HUES64 (cell line): ENCODE data around the gene KLHDC7A.

Experiments used
- H3K27ac ChIP-seq: 2 replicates; pipeline ENCODE4 v1.7.0; 2013; ENCODE audit warnings: low read depth, low read length, inconsistent platforms
- H3K27me3 ChIP-seq: 2 replicates; pipeline ENCODE4 v1.6.1; 2013; ENCODE audit warnings: mild to moderate bottlenecking, low read length; ENCODE audit not compliant: insufficient read depth
- H3K36me3 ChIP-seq: 2 replicates; pipeline ENCODE4 v1.6.1; 2013; ENCODE audit warnings: mild to moderate bottlenecking, low read length; ENCODE audit not compliant: insufficient read depth
- H3K4me1 ChIP-seq: 2 replicates; pipeline ENCODE4 v1.6.1; 2013; ENCODE audit warnings: mild to moderate bottlenecking, low read length, moderate library complexity; ENCODE audit not compliant: insufficient read depth
- H3K4me3 ChIP-seq: 2 replicates; pipeline ENCODE4 v1.5.1; 2013; ENCODE audit warnings: mild to moderate bottlenecking, low read length, moderate library complexity
- H3K9ac ChIP-seq: 2 replicates; pipeline ENCODE4 v1.6.1; 2013; ENCODE audit warnings: mild to moderate bottlenecking, low read depth, low read length
- H3K9me3 ChIP-seq: 2 replicates; pipeline ENCODE4 v1.6.1; 2013; ENCODE audit warnings: low read depth, low read length; ENCODE audit not compliant: insufficient read depth
- whole genome bisulfite sequencing: fragments of 150-250, 120-280 bp; methylation state at CpG from one replicate; pipeline ENCODE4 v1.1.7; 2013; ENCODE audit warnings: missing lambda C conversion rate; 5-methylcytosine and 5-hydroxymethylcytosine counted together

The KLHDC7A gene

GRCh38 chr1:18511149-18511873 lies 30.6 kb downstream of the KLHDC7A start:
- H3K36me3 ChIP-seq: no peaks in the 10 kb centered on the region
- WGBS: 96% methylated on average over 5 of the region's 5 CpGs
- H3K4me1 ChIP-seq: 0 out of 2 replicates have a peak, but pooled peaks cover 2% of the 10 kb centered on the region
- H3K4me3 ChIP-seq: no peak overlapping the region
- no peak overlapping the region for H3K9ac ChIP-seq
- H3K27ac ChIP-seq: no peak overlapping the region
- no peaks in the 10 kb centered on the region for H3K27me3 ChIP-seq
- peaks cover 13% of the 10 kb centered on the region for H3K9me3 ChIP-seq

GRCh38 chr1:18511874-18512150 lies 31.1 kb downstream of the KLHDC7A start:
- 88% methylated on average over 5 of the region's 5 CpGs for WGBS
- Histone ChIP-seq H3K27ac (no peak overlapping the region), H3K4me1 (0 out of 2 replicates have a peak, but pooled peaks cover 2% of the 10 kb centered on the region), H3K36me3 (no peaks in the 10 kb centered on the region), H3K9ac (no peak overlapping the region), H3K4me3 (no peak overlapping the region), H3K27me3 (no peaks in the 10 kb centered on the region), H3K9me3 (peaks cover 18% of the 10 kb centered on the region)

- WGBS: 79% methylated on average over 9 of the region's 9 CpGs
- Histone ChIP-seq H3K9me3 (peaks cover 25% of the 10 kb centered on the region), H3K4me1 (0 out of 2 replicates have a peak, but pooled peaks cover 2% of the 10 kb centered on the region), H3K36me3 (no peaks in the 10 kb centered on the region), H3K9ac (no peak overlapping the region), H3K27ac (no peak overlapping the region), H3K4me3 (no peak overlapping the region), H3K27me3 (no peaks in the 10 kb centered on the region)
Measured at GRCh38 chr1:18512883-18513282, 32.2 kb downstream of the KLHDC7A start.

- H3K4me3 ChIP-seq: no peak overlapping the region
- H3K9me3 ChIP-seq: peaks cover 25% of the 10 kb centered on the region
- no peak overlapping the region for H3K27ac ChIP-seq
- H3K36me3 ChIP-seq: no peaks in the 10 kb centered on the region
- 0 out of 2 replicates have a peak, but pooled peaks cover 2% of the 10 kb centered on the region for H3K4me1 ChIP-seq
- 96% methylated on average over 1 of the region's 1 CpG for WGBS
- H3K27me3 ChIP-seq: no peaks in the 10 kb centered on the region
- H3K9ac ChIP-seq: no peak overlapping the region
Measured at GRCh38 chr1:18513995-18514394, 33.3 kb downstream of the KLHDC7A start.

- no peaks in the 10 kb centered on the region for H3K36me3 ChIP-seq
- no peak overlapping the region for H3K27ac ChIP-seq
- H3K4me1 ChIP-seq: 0 out of 2 replicates have a peak, but pooled peaks cover 2% of the 10 kb centered on the region
- peaks cover 25% of the 10 kb centered on the region for H3K9me3 ChIP-seq
- no peak overlapping the region for H3K4me3 ChIP-seq
- H3K9ac ChIP-seq: no peak overlapping the region
- 100% methylated on average over 1 of the region's 1 CpG for WGBS
- no peaks in the 10 kb centered on the region for H3K27me3 ChIP-seq
Measured at GRCh38 chr1:18515120-18515667, 34.5 kb downstream of the KLHDC7A start.

GRCh38 chr1:18516473-18516872 lies 35.7 kb downstream of the KLHDC7A start:
- Histone ChIP-seq H3K9me3 (peaks cover 25% of the 10 kb centered on the region), H3K4me3 (no peak overlapping the region), H3K4me1 (no peaks in the 10 kb centered on the region), H3K36me3 (no peaks in the 10 kb centered on the region), H3K9ac (no peak overlapping the region), H3K27ac (no peak overlapping the region), H3K27me3 (no peaks in the 10 kb centered on the region)
- WGBS: no CpG with 5 or more reads among the region's 1 CpG

- H3K4me3 ChIP-seq: no peak overlapping the region
- no peaks in the 10 kb centered on the region for H3K27me3 ChIP-seq
- H3K9ac ChIP-seq: no peak overlapping the region
- H3K4me1 ChIP-seq: no peaks in the 10 kb centered on the region
- no peaks in the 10 kb centered on the region for H3K36me3 ChIP-seq
- no peaks in the 10 kb centered on the region for H3K9me3 ChIP-seq
- 91% methylated on average over 6 of the region's 6 CpGs for WGBS
- H3K27ac ChIP-seq: no peak overlapping the region
Measured at GRCh38 chr1:18526436-18527275, 45.9 kb downstream of the KLHDC7A start.

GRCh38 chr1:18527514-18527913 lies 46.8 kb downstream of the KLHDC7A start:
- Histone ChIP-seq H3K36me3 (no peaks in the 10 kb centered on the region), H3K9me3 (no peaks in the 10 kb centered on the region), H3K27ac (no peak overlapping the region), H3K4me1 (no peaks in the 10 kb centered on the region), H3K27me3 (no peaks in the 10 kb centered on the region), H3K9ac (no peak overlapping the region), H3K4me3 (no peak overlapping the region)
- 92% methylated on average over 4 of the region's 4 CpGs for WGBS

- H3K4me3 ChIP-seq: no peak overlapping the region
- no peaks in the 10 kb centered on the region for H3K27me3 ChIP-seq
- 96% methylated on average over 2 of the region's 5 CpGs for whole genome bisulfite sequencing
- no peak overlapping the region for H3K9ac ChIP-seq
- H3K36me3 ChIP-seq: no peaks in the 10 kb centered on the region
- H3K9me3 ChIP-seq: no peaks in the 10 kb centered on the region
- no peaks in the 10 kb centered on the region for H3K4me1 ChIP-seq
- H3K27ac ChIP-seq: no peak overlapping the region
Measured at GRCh38 chr1:18527921-18528320, 47.2 kb downstream of the KLHDC7A start.

GRCh38 chr1:18528616-18529015 lies 47.9 kb downstream of the KLHDC7A start:
- Histone ChIP-seq H3K27ac (no peak overlapping the region), H3K27me3 (no peaks in the 10 kb centered on the region), H3K9ac (no peak overlapping the region), H3K4me1 (no peaks in the 10 kb centered on the region), H3K9me3 (no peaks in the 10 kb centered on the region), H3K36me3 (no peaks in the 10 kb centered on the region), H3K4me3 (no peak overlapping the region)
- 86% methylated on average over 2 of the region's 2 CpGs for WGBS

GRCh38 chr1:18529714-18530113 lies 49.0 kb downstream of the KLHDC7A start:
- no peak overlapping the region for H3K27ac ChIP-seq
- H3K4me1 ChIP-seq: no peaks in the 10 kb centered on the region
- no peak overlapping the region for H3K4me3 ChIP-seq
- no peaks in the 10 kb centered on the region for H3K27me3 ChIP-seq
- no peak overlapping the region for H3K9ac ChIP-seq
- H3K9me3 ChIP-seq: no peaks in the 10 kb centered on the region
- 91% methylated on average over 4 of the region's 4 CpGs for WGBS
- no peaks in the 10 kb centered on the region for H3K36me3 ChIP-seq
